Thoracic aorta (tissue), 2 donors: ENCODE results near the gene PRTFDC1. TPM values are rescaled to one million over a fixed set of nuclear protein-coding genes. Genes with fewer than 3 reads are reported as not detected.
"Not testable (repeated sequence)": the region's sequence is repeated elsewhere in the genome, so short reads cannot be mapped to it uniquely, and the experiment has no call there.

Experiments
- ATAC-seq: fragments of 150-250 bp; one replicate; pipeline ENCODE4 v1.8.0; 2017; ENCODE audit warnings: low read depth; ENCODE audit not compliant: insufficient number of reproducible peaks, low FRiP score
- DNase-seq: peaks from one replicate; pipeline ENCODE4 v3.0.0-alpha.2; 2020; ENCODE audit warnings: low spot score
- H3K27ac ChIP-seq, 2 donors: fragments of 200-600 bp; sonication (generic); 1 replicate in 1 of 2; 2 replicates in 1 of 2; pipeline ENCODE4 v1.5.1; 2016; ENCODE audit warnings: mild to moderate bottlenecking in 2 of 2, moderate library complexity in 2 of 2
- H3K27me3 ChIP-seq: fragments of 200-600 bp; sonication (generic); replicated peaks from 2 replicates; pipeline ENCODE4 v1.6.0; 2016; ENCODE audit warnings: mild to moderate bottlenecking; ENCODE audit not compliant: insufficient read depth
- H3K36me3 ChIP-seq: fragments of 200-600 bp; sonication (generic); one replicate; pipeline ENCODE4 v1.5.1; 2016
- H3K4me1 ChIP-seq, 2 donors: fragments of 200-600 bp; sonication (generic); 1 replicate in 1 of 2; 2 replicates in 1 of 2; pipeline versions ENCODE4 v1.5.1 to v1.6.0; 2016; ENCODE audit warnings: low read depth in 2 of 2, mild to moderate bottlenecking in 1 of 2; ENCODE audit not compliant: control insufficient read depth in 1 of 2
- H3K4me3 ChIP-seq: fragments of 200-600 bp; sonication (generic); 2 replicates; pipeline ENCODE4 v1.5.1; 2016; ENCODE audit warnings: mild to moderate bottlenecking
- H3K9me3 ChIP-seq: fragments of 200-600 bp; sonication (generic); 2 replicates; pipeline ENCODE4 v1.5.1; 2016
- total RNA-seq, 2 donors: library from RNA; depleted of rRNA; stranded (reverse); fragments of >200 nt; gene quantifications; one replicate each; pipeline versions ENCODE4 v1.1.0 to v1.2.3, GENCODE V29; 2016
- TF ChIP-seq, protein P1 (sequence below): fragments of 200-600 bp; sonication (generic); IDR thresholded peaks from one replicate; pipeline ENCODE4 v1.5.1; 2019; ENCODE audit warnings: antibody characterized with exemption

PRTFDC1 gene
- total RNA-seq, 2 donors from 2014 or later: 6.2 to 7.3 TPM

DNA sequence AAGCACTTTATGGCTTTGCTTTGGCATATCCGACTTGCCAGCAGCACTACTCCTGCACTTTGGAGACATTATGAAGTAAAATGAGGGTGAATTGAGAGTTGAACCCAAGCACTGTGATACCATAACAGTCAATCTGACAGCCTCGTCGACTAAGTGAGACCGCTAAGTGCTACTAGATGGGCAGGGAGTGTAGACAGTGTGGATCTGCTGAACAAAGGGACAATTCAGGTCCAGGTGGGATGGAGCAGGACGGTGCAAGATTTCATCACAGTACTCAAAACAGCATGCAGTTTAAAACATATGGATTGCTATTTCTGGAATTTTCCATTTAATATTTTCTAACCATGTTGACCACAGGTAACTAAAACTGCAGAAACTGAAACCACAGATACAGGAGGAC, 20.8 kb upstream of the PRTFDC1 start:
- DNase-seq: no peak
- Histone ChIP-seq H3K27me3 (no peaks in the 10 kb centered on the region), H3K9me3 (no peaks in the 10 kb centered on the region), H3K36me3 (no peaks in the 10 kb centered on the region), H3K4me3 (no peak overlapping the region), H3K4me1 (peaks cover 2 to 14% of the 10 kb centered on the region in 2 donors), H3K27ac (no peak overlapping the region)
- no peak for ATAC-seq
- TF ChIP-seq, protein P1, sequence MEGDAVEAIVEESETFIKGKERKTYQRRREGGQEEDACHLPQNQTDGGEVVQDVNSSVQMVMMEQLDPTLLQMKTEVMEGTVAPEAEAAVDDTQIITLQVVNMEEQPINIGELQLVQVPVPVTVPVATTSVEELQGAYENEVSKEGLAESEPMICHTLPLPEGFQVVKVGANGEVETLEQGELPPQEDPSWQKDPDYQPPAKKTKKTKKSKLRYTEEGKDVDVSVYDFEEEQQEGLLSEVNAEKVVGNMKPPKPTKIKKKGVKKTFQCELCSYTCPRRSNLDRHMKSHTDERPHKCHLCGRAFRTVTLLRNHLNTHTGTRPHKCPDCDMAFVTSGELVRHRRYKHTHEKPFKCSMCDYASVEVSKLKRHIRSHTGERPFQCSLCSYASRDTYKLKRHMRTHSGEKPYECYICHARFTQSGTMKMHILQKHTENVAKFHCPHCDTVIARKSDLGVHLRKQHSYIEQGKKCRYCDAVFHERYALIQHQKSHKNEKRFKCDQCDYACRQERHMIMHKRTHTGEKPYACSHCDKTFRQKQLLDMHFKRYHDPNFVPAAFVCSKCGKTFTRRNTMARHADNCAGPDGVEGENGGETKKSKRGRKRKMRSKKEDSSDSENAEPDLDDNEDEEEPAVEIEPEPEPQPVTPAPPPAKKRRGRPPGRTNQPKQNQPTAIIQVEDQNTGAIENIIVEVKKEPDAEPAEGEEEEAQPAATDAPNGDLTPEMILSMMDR: no peak

DNA sequence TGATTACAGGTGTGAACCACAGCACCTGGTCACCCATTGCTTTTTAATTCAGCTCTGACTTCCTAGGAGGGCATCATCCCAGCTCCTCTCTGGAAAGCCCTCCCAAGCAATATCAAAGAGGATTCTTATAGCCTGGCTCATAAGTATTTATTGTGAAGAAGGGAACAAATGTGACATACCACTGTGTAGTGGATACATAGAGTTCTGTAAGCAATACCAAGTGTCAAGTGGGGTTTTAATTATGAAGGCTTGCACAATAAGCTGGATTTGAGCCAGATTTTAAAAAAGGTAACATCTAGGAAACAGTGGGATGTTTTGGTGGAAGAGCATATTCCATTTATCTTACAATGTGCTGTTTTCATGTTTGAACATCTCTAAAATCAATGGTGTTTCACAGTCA, 19.0 kb upstream of the PRTFDC1 start:
- H3K4me3 ChIP-seq: no peak overlapping the region
- DNase-seq (no peak), ATAC-seq (no peak)
- no peak overlapping the region for H3K27ac ChIP-seq
- peaks cover 2 to 14% of the 10 kb centered on the region in 2 donors for H3K4me1 ChIP-seq
- H3K9me3 ChIP-seq: no peaks in the 10 kb centered on the region
- no peaks in the 10 kb centered on the region for H3K27me3 ChIP-seq
- TF ChIP-seq, protein P1: no peak
- H3K36me3 ChIP-seq: no peaks in the 10 kb centered on the region

- TF ChIP-seq, protein P1: no peak
- Histone ChIP-seq H3K36me3 (no peaks in the 10 kb centered on the region), H3K27me3 (no peaks in the 10 kb centered on the region), H3K9me3 (no peaks in the 10 kb centered on the region), H3K27ac (no peak overlapping the region), H3K4me3 (no peak overlapping the region), H3K4me1 (peaks cover 2 to 7% of the 10 kb centered on the region in 2 donors)
- no peak for DNase-seq
- ATAC-seq: no peak
These were observed 17.5 kb upstream of the PRTFDC1 start for GRCh38 chr10:24969841-24970281.

- not testable (repeated sequence) for H3K27me3 ChIP-seq, H3K4me3 ChIP-seq, H3K27ac ChIP-seq, ATAC-seq, H3K9me3 ChIP-seq, DNase-seq, H3K36me3 ChIP-seq, H3K4me1 ChIP-seq
These were observed 16.5 kb upstream of the PRTFDC1 start for GRCh38 chr10:24968951-24969350.

GRCh38 chr10:24968349-24968748, 15.9 kb upstream of the PRTFDC1 start:
- no peaks in the 10 kb centered on the region for H3K36me3 ChIP-seq
- ATAC-seq: no peak
- TF ChIP-seq, protein P1: no peak

GRCh38 chr10:24966962-24967481, 14.6 kb upstream of the PRTFDC1 start:
- Histone ChIP-seq H3K4me3 (no peak overlapping the region), H3K4me1 (no peaks in the 10 kb centered on the region), H3K36me3 (no peaks in the 10 kb centered on the region), H3K27me3 (no peaks in the 10 kb centered on the region), H3K9me3 (no peaks in the 10 kb centered on the region), H3K27ac (no peak overlapping the region)
- no peak for ATAC-seq
- no peak for DNase-seq
- TF ChIP-seq, protein P1: no peak

More at GRCh38 chr10:24968349-24968748, 15.9 kb upstream of the PRTFDC1 start:
- Histone ChIP-seq H3K9me3 (no peaks in the 10 kb centered on the region), H3K4me1 (no peaks in the 10 kb centered on the region), H3K4me3 (no peak overlapping the region), H3K27ac (no peak overlapping the region), H3K27me3 (no peaks in the 10 kb centered on the region)
- no peak for DNase-seq
